H1 (cell line): ENCODE measurements around the gene PDE8B.

Source experiments
- EP300 ChIP-seq, 2 experiments: IDR thresholded peaks; 1 replicate in 1 of 2; 2 replicates in 1 of 2; pipeline ENCODE4 v1.6.1; 2011 to 2012; ENCODE audit warnings: low read depth in 2 of 2, low read length in 2 of 2, mild to moderate bottlenecking in 2 of 2, borderline replicate concordance in 1 of 2, inconsistent platforms in 1 of 2, moderate library complexity in 1 of 2
- EZH2 ChIP-seq: fragments of 200-600 bp; sonication (generic); IDR thresholded peaks from 2 replicates; pipeline ENCODE4 v1.7.1; 2012; ENCODE audit warnings: low read depth, mild to moderate bottlenecking, moderate library complexity, low read length, inconsistent platforms; ENCODE audit not compliant: severe bottlenecking
- GABPA ChIP-seq: IDR thresholded peaks from 2 replicates; pipeline ENCODE4 v1.6.1; 2011; ENCODE audit warnings: mild to moderate bottlenecking, low read length, moderate library complexity, borderline replicate concordance; ENCODE audit not compliant: insufficient read depth
- MAX ChIP-seq: IDR thresholded peaks from 2 replicates; pipeline ENCODE4 v1.6.1; 2012; ENCODE audit warnings: inconsistent platforms
- POLR2A ChIP-seq, 2 experiments: IDR thresholded peaks; 1 replicate in 1 of 2; 2 replicates in 1 of 2; pipeline ENCODE4 v1.6.1; 2011; ENCODE audit warnings: low read depth in 2 of 2, low read length in 2 of 2, mild to moderate bottlenecking in 2 of 2; ENCODE audit errors: control extremely low read depth in 1 of 2
- POLR2AphosphoS5 ChIP-seq: IDR thresholded peaks from 2 replicates; pipeline ENCODE4 v1.6.1; 2011; ENCODE audit warnings: low read depth, low read length
- SIN3A ChIP-seq, 2 experiments: IDR thresholded peaks in 1 of 2; conservative IDR thresholded peaks in 1 of 2; 2 replicates each; pipeline ENCODE4 v1.6.1; 2011 to 2012; ENCODE audit warnings: low read length in 2 of 2, improper control_type of control experiment in 1 of 2, low read depth in 1 of 2, mild to moderate bottlenecking in 1 of 2
- TEAD4 ChIP-seq: IDR thresholded peaks from 2 replicates; pipeline ENCODE4 v1.6.1; 2012; ENCODE audit warnings: low read depth, low read length, inconsistent platforms, mixed read lengths
- USF2 ChIP-seq: IDR thresholded peaks from 2 replicates; pipeline ENCODE4 v1.6.1; 2011; ENCODE audit warnings: low read length, improper control_type of control experiment
- ZNF274 ChIP-seq: IDR thresholded peaks from 2 replicates; pipeline ENCODE4 v1.7.0; 2012; ENCODE audit warnings: low read length, borderline replicate concordance; ENCODE audit errors: extremely low read depth
- TF ChIP-seq, protein P1 (sequence below), 3 experiments: IDR thresholded peaks; 1 replicate in 2 of 3; 2 replicates in 1 of 3; pipeline versions ENCODE4 v1.5.1 to v1.6.1; 2011; ENCODE audit warnings: low read length in 3 of 3, mild to moderate bottlenecking in 3 of 3, inconsistent platforms in 2 of 3, low read depth in 1 of 3, moderate library complexity in 1 of 3; ENCODE audit not compliant: insufficient read depth in 1 of 3; ENCODE audit errors: control extremely low read depth in 1 of 3
- TF ChIP-seq, protein P2 (sequence below): IDR thresholded peaks from 2 replicates; pipeline ENCODE4 v1.6.1; 2012; ENCODE audit warnings: low read length, inconsistent platforms

DNA sequence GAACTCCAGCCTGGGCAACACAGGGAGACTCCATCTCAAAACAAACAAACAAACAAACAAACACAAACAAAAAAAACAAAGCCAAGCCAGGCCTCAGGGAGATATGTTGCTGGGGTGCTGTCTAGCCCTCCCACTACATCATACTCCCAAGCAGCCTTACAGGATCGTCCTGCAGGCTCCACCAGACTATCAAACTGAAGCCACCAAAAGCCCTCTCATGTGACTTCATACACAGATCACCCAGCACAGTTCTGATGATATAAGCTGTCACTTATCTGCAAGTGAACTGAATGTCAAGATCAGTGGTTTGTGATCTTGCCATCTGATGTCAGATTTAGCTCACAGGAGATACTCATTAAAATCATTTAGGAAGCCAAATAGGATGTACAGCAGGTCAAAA lies 238.4 kb downstream of the PDE8B start:
- TF ChIP-seq, protein P1, sequence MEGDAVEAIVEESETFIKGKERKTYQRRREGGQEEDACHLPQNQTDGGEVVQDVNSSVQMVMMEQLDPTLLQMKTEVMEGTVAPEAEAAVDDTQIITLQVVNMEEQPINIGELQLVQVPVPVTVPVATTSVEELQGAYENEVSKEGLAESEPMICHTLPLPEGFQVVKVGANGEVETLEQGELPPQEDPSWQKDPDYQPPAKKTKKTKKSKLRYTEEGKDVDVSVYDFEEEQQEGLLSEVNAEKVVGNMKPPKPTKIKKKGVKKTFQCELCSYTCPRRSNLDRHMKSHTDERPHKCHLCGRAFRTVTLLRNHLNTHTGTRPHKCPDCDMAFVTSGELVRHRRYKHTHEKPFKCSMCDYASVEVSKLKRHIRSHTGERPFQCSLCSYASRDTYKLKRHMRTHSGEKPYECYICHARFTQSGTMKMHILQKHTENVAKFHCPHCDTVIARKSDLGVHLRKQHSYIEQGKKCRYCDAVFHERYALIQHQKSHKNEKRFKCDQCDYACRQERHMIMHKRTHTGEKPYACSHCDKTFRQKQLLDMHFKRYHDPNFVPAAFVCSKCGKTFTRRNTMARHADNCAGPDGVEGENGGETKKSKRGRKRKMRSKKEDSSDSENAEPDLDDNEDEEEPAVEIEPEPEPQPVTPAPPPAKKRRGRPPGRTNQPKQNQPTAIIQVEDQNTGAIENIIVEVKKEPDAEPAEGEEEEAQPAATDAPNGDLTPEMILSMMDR (IDR thresholded peaks at IDR 0.05; ENCODE audit: control extremely low read depth in 1 of 3, insufficient read depth in 1 of 3, low read depth in 1 of 3, low read length in 3 of 3): no peak
- TF ChIP-seq POLR2A (IDR thresholded peaks at IDR 0.05; ENCODE audit: control extremely low read depth in 1 of 2, low read depth in 2 of 2, low read length in 2 of 2): no peak
- TF ChIP-seq POLR2AphosphoS5: no peak
- no peak for TF ChIP-seq EZH2
- no peak for TF ChIP-seq SIN3A (conservative IDR thresholded peaks at IDR 0.05 in 1 of 2, IDR thresholded peaks at IDR 0.05 in 1 of 2; ENCODE audit: low read depth in 1 of 2, low read length in 2 of 2)
- TF ChIP-seq MAX: no peak
- no peak for TF ChIP-seq USF2
- TF ChIP-seq ZNF274: no peak
- TF ChIP-seq EP300 (IDR thresholded peaks at IDR 0.05; ENCODE audit: borderline replicate concordance in 1 of 2, low read depth in 2 of 2, low read length in 2 of 2): no peak
- no peak for TF ChIP-seq TEAD4
- TF ChIP-seq, protein P2, sequence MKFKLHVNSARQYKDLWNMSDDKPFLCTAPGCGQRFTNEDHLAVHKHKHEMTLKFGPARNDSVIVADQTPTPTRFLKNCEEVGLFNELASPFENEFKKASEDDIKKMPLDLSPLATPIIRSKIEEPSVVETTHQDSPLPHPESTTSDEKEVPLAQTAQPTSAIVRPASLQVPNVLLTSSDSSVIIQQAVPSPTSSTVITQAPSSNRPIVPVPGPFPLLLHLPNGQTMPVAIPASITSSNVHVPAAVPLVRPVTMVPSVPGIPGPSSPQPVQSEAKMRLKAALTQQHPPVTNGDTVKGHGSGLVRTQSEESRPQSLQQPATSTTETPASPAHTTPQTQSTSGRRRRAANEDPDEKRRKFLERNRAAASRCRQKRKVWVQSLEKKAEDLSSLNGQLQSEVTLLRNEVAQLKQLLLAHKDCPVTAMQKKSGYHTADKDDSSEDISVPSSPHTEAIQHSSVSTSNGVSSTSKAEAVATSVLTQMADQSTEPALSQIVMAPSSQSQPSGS: no peak
- no peak for TF ChIP-seq GABPA
